Endodermal cell (in vitro differentiated cells): ENCODE data around the gene COL18A1. TPM values are rescaled to one million over a fixed set of nuclear protein-coding genes. Genes with fewer than 3 reads are reported as not detected.

Experiments
- DNase-seq: peaks from one replicate; pipeline ENCODE4 v3.0.0-alpha.2; 2017
- H3K27ac ChIP-seq: 2 replicates; pipeline ENCODE4 v1.5.1; 2013; ENCODE audit warnings: mild to moderate bottlenecking, low read depth, low read length, moderate library complexity
- H3K27me3 ChIP-seq: 2 replicates; pipeline ENCODE4 v1.6.1; 2013; ENCODE audit warnings: mild to moderate bottlenecking, low read length, moderate library complexity; ENCODE audit not compliant: insufficient read depth, control insufficient read depth, poor library complexity, severe bottlenecking
- H3K36me3 ChIP-seq: 2 replicates; pipeline ENCODE4 v1.7.0; 2013; ENCODE audit warnings: mild to moderate bottlenecking, low read length, moderate library complexity; ENCODE audit not compliant: control insufficient read depth, insufficient read depth
- H3K4me1 ChIP-seq: one replicate; pipeline ENCODE4 v1.7.0; 2013; ENCODE audit warnings: low read length; ENCODE audit not compliant: control insufficient read depth, insufficient read depth
- H3K4me3 ChIP-seq: 2 replicates; pipeline ENCODE4 v1.5.1; 2013; ENCODE audit warnings: mild to moderate bottlenecking, low read length, moderate library complexity
- H3K9ac ChIP-seq: 2 replicates; pipeline ENCODE4 v1.6.1; 2013; ENCODE audit warnings: mild to moderate bottlenecking, low read length, moderate library complexity; ENCODE audit not compliant: poor library complexity, severe bottlenecking; ENCODE audit errors: extremely low read depth
- H3K9me3 ChIP-seq: 2 replicates; pipeline ENCODE4 v1.6.1; 2013; ENCODE audit warnings: mild to moderate bottlenecking, low read length, moderate library complexity; ENCODE audit not compliant: control insufficient read depth
- H3K27ac Mint-ChIP-seq: 2 replicates; pipeline ENCODE4 v1.8.0; 2020; ENCODE audit warnings: mixed read lengths
- H3K27me3 Mint-ChIP-seq: 2 replicates; pipeline ENCODE4 v1.8.0; 2021; ENCODE audit warnings: mild to moderate bottlenecking, mixed read lengths; ENCODE audit not compliant: insufficient read depth
- H3K36me3 Mint-ChIP-seq: 2 replicates; pipeline ENCODE4 v1.8.0; 2020; ENCODE audit warnings: low read depth, mixed read lengths
- H3K4me1 Mint-ChIP-seq: 2 replicates; pipeline ENCODE4 v1.8.0; 2020; ENCODE audit warnings: mixed read lengths
- H3K4me3 Mint-ChIP-seq: 2 replicates; pipeline ENCODE4 v1.8.0; 2020; ENCODE audit warnings: mild to moderate bottlenecking, moderate library complexity, mixed read lengths
- H3K9me3 Mint-ChIP-seq: 2 replicates; pipeline ENCODE4 v1.8.0; 2020; ENCODE audit warnings: mild to moderate bottlenecking, mixed read lengths
- WGBS, 2 experiments: methylation state at CpG; one replicate each; pipeline versions ENCODE4 v1.1.5 to v1.1.7; 2013; ENCODE audit warnings: missing lambda C conversion rate in 2 of 2, mixed read lengths in 1 of 2; ENCODE audit not compliant: insufficient coverage in 1 of 2, insufficient read length in 1 of 2; 5-methylcytosine and 5-hydroxymethylcytosine counted together
- total RNA-seq, 2 donors: library from RNA; stranded (reverse); fragmentation: NEBNext Ultra II Directional in 1 of 2; extraction: Animal tissue kit (Norgen Biotek cat#: 25700) in 1 of 2; gene quantifications; 2 replicates in 1 of 2; 3 replicates in 1 of 2; pipeline ENCODE4 v1.2.1, GENCODE V29; 2021
- TF ChIP-seq, protein P1 (sequence below): fragments of 200-600 bp; sonication (generic); conservative IDR thresholded peaks from 2 replicates; pipeline ENCODE4 v1.5.0; 2021; ENCODE audit warnings: antibody characterized with exemption, mild to moderate bottlenecking

COL18A1 gene
- total RNA-seq, 2 donors from 2014 or later, result 332 to 398 TPM

GRCh38 chr21:45424854-45425795 lies 20.2 kb downstream of the COL18A1 start:
- Mint-ChIP-seq H3K27ac (peak overlapping the region; percentile 70), H3K27me3 (no peaks in the 10 kb centered on the region), H3K4me1 (peaks cover 17% of the 10 kb centered on the region), H3K4me3 (no peak overlapping the region), H3K36me3 (peaks cover 21% of the 10 kb centered on the region), H3K9me3 (no peaks in the 10 kb centered on the region)
- DNase-seq, result no peak
- Histone ChIP-seq H3K9ac (no peak overlapping the region), H3K4me3 (no peak overlapping the region), H3K9me3 (no peaks in the 10 kb centered on the region), H3K4me1 (peaks cover 6% of the 10 kb centered on the region), H3K27me3 (no peaks in the 10 kb centered on the region), H3K36me3 (peaks cover 26% of the 10 kb centered on the region), H3K27ac (no peak overlapping the region)
- WGBS, 2 experiments, result 95 to 96% methylated on average over 21 to 37 of the region's 37 CpGs
- TF ChIP-seq, protein P1, sequence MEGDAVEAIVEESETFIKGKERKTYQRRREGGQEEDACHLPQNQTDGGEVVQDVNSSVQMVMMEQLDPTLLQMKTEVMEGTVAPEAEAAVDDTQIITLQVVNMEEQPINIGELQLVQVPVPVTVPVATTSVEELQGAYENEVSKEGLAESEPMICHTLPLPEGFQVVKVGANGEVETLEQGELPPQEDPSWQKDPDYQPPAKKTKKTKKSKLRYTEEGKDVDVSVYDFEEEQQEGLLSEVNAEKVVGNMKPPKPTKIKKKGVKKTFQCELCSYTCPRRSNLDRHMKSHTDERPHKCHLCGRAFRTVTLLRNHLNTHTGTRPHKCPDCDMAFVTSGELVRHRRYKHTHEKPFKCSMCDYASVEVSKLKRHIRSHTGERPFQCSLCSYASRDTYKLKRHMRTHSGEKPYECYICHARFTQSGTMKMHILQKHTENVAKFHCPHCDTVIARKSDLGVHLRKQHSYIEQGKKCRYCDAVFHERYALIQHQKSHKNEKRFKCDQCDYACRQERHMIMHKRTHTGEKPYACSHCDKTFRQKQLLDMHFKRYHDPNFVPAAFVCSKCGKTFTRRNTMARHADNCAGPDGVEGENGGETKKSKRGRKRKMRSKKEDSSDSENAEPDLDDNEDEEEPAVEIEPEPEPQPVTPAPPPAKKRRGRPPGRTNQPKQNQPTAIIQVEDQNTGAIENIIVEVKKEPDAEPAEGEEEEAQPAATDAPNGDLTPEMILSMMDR, result no peak

GRCh38 chr21:45427331-45428271 lies 22.6 kb downstream of the COL18A1 start:
- H3K27me3 Mint-ChIP-seq, result no peaks in the 10 kb centered on the region
- Histone ChIP-seq H3K36me3 (peaks cover 14% of the 10 kb centered on the region), H3K9me3 (no peaks in the 10 kb centered on the region), H3K9ac (no peak overlapping the region), H3K4me3 (no peak overlapping the region), H3K27ac (no peak overlapping the region), H3K4me1 (peaks cover 17% of the 10 kb centered on the region), H3K27me3 (no peaks in the 10 kb centered on the region)
- TF ChIP-seq, protein P1, result no peak
- H3K9me3 Mint-ChIP-seq, result no peaks in the 10 kb centered on the region
- H3K4me3 Mint-ChIP-seq, result no peak overlapping the region
- DNase-seq, result peak; percentile 96
- H3K4me1 Mint-ChIP-seq, result peaks cover 32% of the 10 kb centered on the region
- 81 to 87% methylated on average over 25 to 45 of the region's 45 CpGs for WGBS, 2 experiments
- H3K36me3 Mint-ChIP-seq, result peaks cover 17% of the 10 kb centered on the region
- H3K27ac Mint-ChIP-seq, result peak overlapping the region; percentile 91

DNA sequence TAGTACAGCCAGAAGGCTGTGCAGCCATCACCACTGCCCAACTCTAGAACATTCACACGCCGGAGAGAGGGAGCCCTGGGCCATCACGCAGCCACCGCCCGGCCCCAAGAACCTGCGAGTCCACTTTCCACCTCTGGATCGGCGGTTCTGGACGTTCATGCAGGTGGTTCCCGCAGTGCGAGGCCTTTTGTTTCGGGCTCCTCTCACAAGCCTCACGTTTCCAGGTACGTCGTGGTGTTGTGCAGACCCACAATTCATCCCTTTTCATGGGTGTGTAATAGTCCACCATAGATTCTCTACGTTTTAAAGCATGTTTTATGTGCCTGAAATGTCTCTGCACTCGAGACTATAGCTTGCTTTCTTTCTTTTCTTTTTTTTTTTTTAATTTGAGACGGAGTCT lies 23.6 kb downstream of the COL18A1 start:
- Mint-ChIP-seq H3K4me3 (no peak overlapping the region), H3K4me1 (peaks cover 40% of the 10 kb centered on the region), H3K36me3 (peaks cover 17% of the 10 kb centered on the region), H3K9me3 (no peaks in the 10 kb centered on the region), H3K27ac (no peak overlapping the region), H3K27me3 (no peaks in the 10 kb centered on the region)
- peaks cover 17% of the 10 kb centered on the region for H3K4me1 ChIP-seq
- no peak overlapping the region for H3K9ac ChIP-seq
- H3K9me3 ChIP-seq, result no peaks in the 10 kb centered on the region
- no peak overlapping the region for H3K4me3 ChIP-seq
- 93 to 97% methylated on average over 17 to 18 of the region's 18 CpGs for WGBS, 2 experiments
- H3K27ac ChIP-seq, result no peak overlapping the region
- no peaks in the 10 kb centered on the region for H3K27me3 ChIP-seq
- TF ChIP-seq, protein P1, result no peak
- peaks cover 14% of the 10 kb centered on the region for H3K36me3 ChIP-seq
- no peak for DNase-seq
